OCI-LY7 (cell line): Measurements from ENCODE around the gene MED27. TPM values are rescaled to one million over a fixed set of nuclear protein-coding genes. Genes with fewer than 3 reads are reported as not detected.

Source experiments
- BruUV-seq: library from RNA; stranded (reverse); fragments of 400-500 nt; replicated peaks from 2 replicates; lab custom pipeline; 2021; lab: Mats Ljungman, UMichigan
- CTCF ChIA-PET: fragments of 300-600 bp; sonication (Branson Sonifier 250); formaldehyde crosslinking; loops from one replicate; lab custom pipeline; 2022; ENCODE audit warnings: antibody characterized with exemption; ENCODE audit not compliant: unreplicated experiment; lab: Charles Lee
- POLR2A ChIA-PET: fragments of 300-600 bp; sonication (Branson Sonifier 250); formaldehyde crosslinking; loops from one replicate; lab custom pipeline; 2022; ENCODE audit warnings: antibody characterized with exemption; lab: Charles Lee
- DNase-seq: peaks from one replicate; pipeline ENCODE4 v3.0.0-alpha.2; 2015; ENCODE audit warnings: low spot score
- H2AFZ ChIP-seq: fragments of 200-600 bp; sonication (generic), shearing (Covaris generic); 2 replicates; pipeline ENCODE4 v1.6.1; 2014; ENCODE audit warnings: mild to moderate bottlenecking, antibody characterized with exemption, low read length, moderate library complexity
- H3K27ac ChIP-seq: fragments of 200-600 bp; sonication (generic); 2 replicates; pipeline ENCODE4 v1.5.1; 2014; ENCODE audit warnings: mixed run types, low read depth, mild to moderate bottlenecking, moderate library complexity, low read length, inconsistent platforms; ENCODE audit not compliant: poor library complexity, severe bottlenecking
- H3K36me3 ChIP-seq: fragments of 200-600 bp; sonication (generic); 2 replicates; pipeline ENCODE4 v1.6.1; 2014; ENCODE audit warnings: mild to moderate bottlenecking, antibody characterized with exemption, low read length, moderate library complexity, mixed read lengths; ENCODE audit not compliant: insufficient read depth
- H3K4me1 ChIP-seq: fragments of 200-600 bp; sonication (generic); 2 replicates; pipeline ENCODE4 v1.5.1; 2014; ENCODE audit warnings: mild to moderate bottlenecking, low read length; ENCODE audit not compliant: insufficient read depth, poor library complexity, severe bottlenecking
- H3K4me2 ChIP-seq: fragments of 200-600 bp; sonication (generic); 2 replicates; pipeline ENCODE4 v1.6.1; 2014; ENCODE audit warnings: mild to moderate bottlenecking, low read length
- H3K4me3 ChIP-seq: fragments of 200-600 bp; sonication (generic); 2 replicates; pipeline ENCODE4 v1.5.1; 2014; ENCODE audit warnings: mild to moderate bottlenecking, low read depth, low read length; ENCODE audit not compliant: poor library complexity, severe bottlenecking
- H3K79me2 ChIP-seq: fragments of 200-600 bp; sonication (generic); 2 replicates; pipeline ENCODE4 v1.6.1; 2016; ENCODE audit warnings: low read depth, mild to moderate bottlenecking, low read length, moderate library complexity, mixed read lengths; ENCODE audit not compliant: insufficient read depth
- H3K9me2 ChIP-seq: fragments of 200-600 bp; sonication (generic); 2 replicates; pipeline ENCODE4 v1.6.1; 2016; ENCODE audit warnings: mild to moderate bottlenecking, low read length, mixed read lengths; ENCODE audit not compliant: insufficient read depth
- H3K9me3 ChIP-seq: fragments of 200-600 bp; sonication (generic); 2 replicates; pipeline ENCODE4 v1.6.1; 2014; ENCODE audit warnings: mild to moderate bottlenecking, mixed run types, low read length, mixed read lengths
- H4K20me1 ChIP-seq: fragments of 200-600 bp; sonication (generic); 2 replicates; pipeline ENCODE4 v1.6.1; 2014; ENCODE audit warnings: mild to moderate bottlenecking, antibody characterized with exemption, low read length, moderate library complexity, mixed read lengths; ENCODE audit not compliant: insufficient read depth
- EZH2phosphoT487 ChIP-seq: fragments of 200-600 bp; sonication (generic); IDR thresholded peaks from 2 replicates; pipeline ENCODE4 v1.6.1; 2018; ENCODE audit warnings: low read depth, borderline replicate concordance, mild to moderate bottlenecking, mixed run types, antibody characterized with exemption, low read length, moderate library complexity, mixed read lengths
- intact Hi-C: fragments of 100-400 bp; cut with micrococcal nuclease; formaldehyde crosslinking; loops from one replicate; pipeline ENCODE4 v1.10.0; 2022; ENCODE audit not compliant: unreplicated experiment
- total RNA-seq, 2 experiments: library from RNA; depleted of rRNA in 1 of 2; stranded (reverse); fragments of >200 nt in 1 of 2; shearing (Covaris generic) in 1 of 2; gene quantifications; 2 replicates each; pipeline ENCODE4 v1.2.3, GENCODE V29; 2014 to 2022
- TF ChIP-seq, protein P1 (sequence below): fragments of 200-600 bp; sonication (generic); conservative IDR thresholded peaks from 2 replicates; pipeline ENCODE4 v1.5.1; 2014; ENCODE audit warnings: mild to moderate bottlenecking, antibody characterized with exemption, low read length, moderate library complexity, mixed read lengths

MED27 gene
- total RNA-seq, 2 experiments from 2014 or later, result 23.1 to 32.6 TPM

GRCh38 chr9:131919216-131919615 lies 160.5 kb downstream of the MED27 start:
- no peaks in the 10 kb centered on the region for H3K79me2 ChIP-seq
- no peak overlapping the region for H3K27ac ChIP-seq
- ChIA-PET CTCF (no interaction called here), POLR2A (no interaction called here)
- no peak overlapping the region for H3K4me3 ChIP-seq
- DNase-seq, result no peak
- H3K9me3 ChIP-seq, result no peaks in the 10 kb centered on the region
- no peaks in the 10 kb centered on the region for H3K36me3 ChIP-seq
- no peaks in the 10 kb centered on the region for H3K9me2 ChIP-seq
- no peaks in the 10 kb centered on the region; the same call in 1 of the 2 replicates for H4K20me1 ChIP-seq
- H3K4me1 ChIP-seq, result no peaks in the 10 kb centered on the region
- H3K4me2 ChIP-seq, result no peak overlapping the region
- intact Hi-C loops, result no loop called here
- TF ChIP-seq, protein P1, sequence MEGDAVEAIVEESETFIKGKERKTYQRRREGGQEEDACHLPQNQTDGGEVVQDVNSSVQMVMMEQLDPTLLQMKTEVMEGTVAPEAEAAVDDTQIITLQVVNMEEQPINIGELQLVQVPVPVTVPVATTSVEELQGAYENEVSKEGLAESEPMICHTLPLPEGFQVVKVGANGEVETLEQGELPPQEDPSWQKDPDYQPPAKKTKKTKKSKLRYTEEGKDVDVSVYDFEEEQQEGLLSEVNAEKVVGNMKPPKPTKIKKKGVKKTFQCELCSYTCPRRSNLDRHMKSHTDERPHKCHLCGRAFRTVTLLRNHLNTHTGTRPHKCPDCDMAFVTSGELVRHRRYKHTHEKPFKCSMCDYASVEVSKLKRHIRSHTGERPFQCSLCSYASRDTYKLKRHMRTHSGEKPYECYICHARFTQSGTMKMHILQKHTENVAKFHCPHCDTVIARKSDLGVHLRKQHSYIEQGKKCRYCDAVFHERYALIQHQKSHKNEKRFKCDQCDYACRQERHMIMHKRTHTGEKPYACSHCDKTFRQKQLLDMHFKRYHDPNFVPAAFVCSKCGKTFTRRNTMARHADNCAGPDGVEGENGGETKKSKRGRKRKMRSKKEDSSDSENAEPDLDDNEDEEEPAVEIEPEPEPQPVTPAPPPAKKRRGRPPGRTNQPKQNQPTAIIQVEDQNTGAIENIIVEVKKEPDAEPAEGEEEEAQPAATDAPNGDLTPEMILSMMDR, result no peak
- TF ChIP-seq EZH2phosphoT487, result no peak
- no TSS peak for BruUV-seq
- H2AFZ ChIP-seq, result no peak overlapping the region

GRCh38 chr9:131918481-131918880 lies 161.2 kb downstream of the MED27 start:
- intact Hi-C loops, result no loop called here
- TF ChIP-seq EZH2phosphoT487, result no peak
- TF ChIP-seq, protein P1, result no peak
- no peaks in the 10 kb centered on the region for H3K36me3 ChIP-seq
- DNase-seq, result no peak
- H3K4me2 ChIP-seq, result no peak overlapping the region
- H3K9me3 ChIP-seq, result no peaks in the 10 kb centered on the region
- no TSS peak for BruUV-seq
- no peaks in the 10 kb centered on the region for H3K4me1 ChIP-seq
- no peak overlapping the region for H2AFZ ChIP-seq
- ChIA-PET CTCF (no interaction called here), POLR2A (no interaction called here)
- no peak overlapping the region for H3K4me3 ChIP-seq
- H4K20me1 ChIP-seq, result no peaks in the 10 kb centered on the region; the same call in 1 of the 2 replicates
- no peaks in the 10 kb centered on the region for H3K9me2 ChIP-seq
- H3K79me2 ChIP-seq, result no peaks in the 10 kb centered on the region
- no peak overlapping the region for H3K27ac ChIP-seq

DNA sequence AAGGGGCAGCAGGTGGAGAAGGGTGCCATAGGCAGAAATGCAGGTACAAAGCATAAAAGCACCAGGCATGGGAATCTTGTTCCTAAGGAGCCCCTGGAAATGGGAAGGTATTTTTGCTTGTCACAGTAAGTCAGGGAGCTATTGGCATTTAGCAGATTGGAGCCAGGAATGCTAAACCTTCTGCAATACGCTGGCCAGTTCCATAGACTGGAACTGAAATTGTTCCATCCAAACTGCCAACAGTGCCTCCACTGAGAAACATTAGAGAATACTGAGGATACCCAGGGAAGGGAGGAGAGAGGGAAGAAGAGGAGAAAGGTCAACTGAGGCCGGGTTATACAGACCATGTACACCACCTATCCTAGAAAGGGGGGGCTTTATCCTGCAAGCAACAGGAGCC lies 162.7 kb downstream of the MED27 start:
- no peak overlapping the region for H3K27ac ChIP-seq
- H2AFZ ChIP-seq, result no peak overlapping the region
- ChIA-PET POLR2A (no interaction called here), CTCF (no interaction called here)
- no peak for DNase-seq
- H3K4me1 ChIP-seq, result no peaks in the 10 kb centered on the region
- intact Hi-C loops, result no loop called here
- no peaks in the 10 kb centered on the region; the same call in 1 of the 2 replicates for H4K20me1 ChIP-seq
- TF ChIP-seq, protein P1, result no peak
- no peak for TF ChIP-seq EZH2phosphoT487
- H3K36me3 ChIP-seq, result no peaks in the 10 kb centered on the region
- H3K9me3 ChIP-seq, result no peaks in the 10 kb centered on the region
- BruUV-seq, result no TSS peak
- H3K79me2 ChIP-seq, result no peaks in the 10 kb centered on the region
- H3K9me2 ChIP-seq, result no peaks in the 10 kb centered on the region
- H3K4me2 ChIP-seq, result no peak overlapping the region
- no peak overlapping the region for H3K4me3 ChIP-seq
